WTC11 (cell line): Measurements from ENCODE around the gene BCO2. TPM values are rescaled to one million over a fixed set of nuclear protein-coding genes. Genes with fewer than 3 reads are reported as not detected.
A peak's percentile ranks its signal among the peaks of the same experiment; 100 is the strongest.

Source experiments
- ATAC-seq: fragments of 200-7000 bp; cut with Tn5 transposase; 2 replicates; pipeline ENCODE4 v1.10.0; 2021; ENCODE audit warnings: mild to moderate bottlenecking, moderate library complexity
- CTCF ChIA-PET: fragments of 300-600 bp; sonication (Branson Sonifier 250); formaldehyde crosslinking; loops from one replicate; lab custom pipeline; 2021; ENCODE audit warnings: antibody characterized with exemption; lab: Charles Lee
- POLR2A ChIA-PET: fragments of 350-600 bp; sonication (Branson Sonifier 250); formaldehyde crosslinking; loops from one replicate; lab custom pipeline; 2021; ENCODE audit warnings: antibody characterized with exemption; lab: Charles Lee
- DNase-seq: peaks from one replicate; pipeline ENCODE4 v3.0.0; 2021; ENCODE audit warnings: low spot score
- H3K27ac Mint-ChIP-seq: 2 replicates; pipeline ENCODE4 v1.8.0; 2021; ENCODE audit warnings: mixed read lengths
- H3K27me3 Mint-ChIP-seq: 2 replicates; pipeline ENCODE4 v1.8.0; 2021; ENCODE audit warnings: low read depth, mild to moderate bottlenecking, moderate library complexity, mixed read lengths
- H3K36me3 Mint-ChIP-seq: 2 replicates; pipeline ENCODE4 v1.8.0; 2021; ENCODE audit warnings: mixed read lengths
- H3K4me1 Mint-ChIP-seq: 2 replicates; pipeline ENCODE4 v1.8.0; 2022; ENCODE audit warnings: mixed read lengths
- H3K4me3 Mint-ChIP-seq: 2 replicates; pipeline ENCODE4 v1.8.0; 2021; ENCODE audit warnings: mild to moderate bottlenecking, moderate library complexity, mixed read lengths
- H3K9me3 Mint-ChIP-seq: 2 replicates; pipeline ENCODE4 v1.8.0; 2021; ENCODE audit warnings: mixed read lengths
- CBFB ChIP-seq: sonication (generic); formaldehyde crosslinking; IDR thresholded peaks from 2 replicates; pipeline ENCODE4 v1.8.1; 2022; ENCODE audit warnings: mild to moderate bottlenecking, low read depth, missing genetic modification reagents
- ELF4 ChIP-seq: sonication (generic); formaldehyde crosslinking; IDR thresholded peaks from 2 replicates; pipeline ENCODE4 v1.8.1; 2022; ENCODE audit warnings: low read depth, mild to moderate bottlenecking, moderate library complexity, missing genetic modification reagents
- JAZF1 ChIP-seq: fragments of 250-450 bp; sonication (Bioruptor Pico); IDR thresholded peaks from 2 replicates; pipeline ENCODE4 v1.9.0; 2021; ENCODE audit warnings: moderate library complexity, mild to moderate bottlenecking, inconsistent platforms
- KAT7 ChIP-seq: sonication (generic); formaldehyde crosslinking; IDR thresholded peaks from 2 replicates; pipeline ENCODE4 v1.8.1; 2023; ENCODE audit warnings: missing genetic modification reagents, mild to moderate bottlenecking, borderline replicate concordance
- NFE2L1 ChIP-seq: sonication (generic); formaldehyde crosslinking; IDR thresholded peaks from 2 replicates; pipeline ENCODE4 v1.8.1; 2023; ENCODE audit warnings: missing genetic modification reagents
- SMAD4 ChIP-seq: sonication (generic); formaldehyde crosslinking; IDR thresholded peaks from 2 replicates; pipeline ENCODE4 v1.8.0; 2022; ENCODE audit warnings: mild to moderate bottlenecking, missing genetic modification reagents
- TEAD4 ChIP-seq: sonication (generic); formaldehyde crosslinking; IDR thresholded peaks from 2 replicates; pipeline ENCODE4 v1.8.0; 2022; ENCODE audit warnings: mild to moderate bottlenecking, missing genetic modification reagents
- TP53 ChIP-seq: sonication (generic); formaldehyde crosslinking; IDR thresholded peaks from 2 replicates; pipeline ENCODE4 v1.8.1; 2023; ENCODE audit warnings: mild to moderate bottlenecking, missing genetic modification reagents
- ZBTB21 ChIP-seq: sonication (generic); formaldehyde crosslinking; IDR thresholded peaks from 2 replicates; pipeline ENCODE4 v1.8.1; 2023; ENCODE audit warnings: mild to moderate bottlenecking, missing genetic modification reagents, borderline replicate concordance
- ZNF263 ChIP-seq: sonication (generic); formaldehyde crosslinking; IDR thresholded peaks from 2 replicates; pipeline ENCODE4 v1.8.1; 2022; ENCODE audit warnings: low read depth, mild to moderate bottlenecking, moderate library complexity, missing genetic modification reagents
- ZNF416 ChIP-seq: fragments of 250-450 bp; sonication (Bioruptor Pico); IDR thresholded peaks from 2 replicates; pipeline ENCODE4 v1.9.0; 2021; ENCODE audit warnings: mild to moderate bottlenecking, inconsistent platforms
- total RNA-seq: library from RNA; stranded (reverse); gene quantifications from 3 replicates; pipeline ENCODE4 v1.2.3, GENCODE V29; 2021
- TF ChIP-seq, protein P1 (sequence below): fragments of 200-600 bp; IDR thresholded peaks from 2 replicates; pipeline ENCODE4 v1.8.0; 2022; ENCODE audit warnings: antibody characterized with exemption
- TF ChIP-seq, protein P2 (sequence below): fragments of 250-450 bp; sonication (Bioruptor Pico); IDR thresholded peaks from 2 replicates; pipeline ENCODE4 v1.8.0; 2021; ENCODE audit warnings: mild to moderate bottlenecking
- TF ChIP-seq, protein P3 (sequence below): fragments of 250-450 bp; sonication (Bioruptor Pico); IDR thresholded peaks from 2 replicates; pipeline ENCODE4 v1.9.0; 2021; ENCODE audit warnings: mild to moderate bottlenecking, borderline replicate concordance
- TF ChIP-seq, protein P4 (sequence below): sonication (generic); formaldehyde crosslinking; IDR thresholded peaks from 2 replicates; pipeline ENCODE4 v1.8.1; 2023; ENCODE audit warnings: mild to moderate bottlenecking, missing genetic modification reagents

The BCO2 gene
- total RNA-seq, 1 experiment from 2014 or later: 1.0 TPM

DNA sequence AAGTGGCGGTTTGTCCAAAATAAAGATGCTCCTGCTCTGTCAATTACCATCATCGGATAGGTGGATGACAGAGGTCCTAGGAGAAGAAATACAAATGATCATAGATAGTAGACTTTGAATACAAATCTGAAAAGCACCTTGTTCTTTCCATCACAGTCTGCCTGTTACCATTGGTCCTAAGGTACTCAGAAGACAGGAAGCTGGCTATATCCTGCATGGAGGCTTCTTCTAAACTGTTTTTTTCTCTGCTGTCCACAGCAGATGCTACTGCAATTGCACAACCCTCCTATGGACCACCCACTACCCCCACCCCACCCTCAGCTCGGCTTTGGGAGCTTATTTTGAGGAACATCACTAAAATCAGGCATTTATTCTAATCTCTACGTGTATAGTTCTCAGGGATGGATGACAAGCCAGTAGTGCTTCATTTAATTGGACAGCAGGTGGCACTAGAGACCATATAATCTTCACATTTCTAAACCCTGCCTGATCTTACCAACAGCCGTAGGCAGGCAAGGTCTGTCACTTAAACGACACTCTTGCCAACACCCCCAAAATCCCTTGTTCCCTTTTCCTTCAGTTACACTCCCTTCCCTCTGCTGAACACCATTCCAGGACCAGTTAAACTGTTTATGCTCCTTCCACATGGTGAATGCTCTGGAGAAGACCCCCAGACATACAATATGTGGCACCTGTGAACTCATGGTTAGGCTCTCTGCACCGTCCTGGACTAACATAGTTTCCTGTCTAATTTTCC is 44.3 kb downstream of the BCO2 start:
- Mint-ChIP-seq H3K4me3 (no peak overlapping the region), H3K9me3 (no peaks in the 10 kb centered on the region), H3K4me1 (no peaks in the 10 kb centered on the region), H3K36me3 (no peaks in the 10 kb centered on the region), H3K27me3 (peaks cover 34% of the 10 kb centered on the region), H3K27ac (no peak overlapping the region)
- ATAC-seq (peak; percentile 98), DNase-seq (no peak)
- POLR2A ChIA-PET: interaction anchor here (0.6 kb wide), 2 partner anchors 97 to 123 kb away, joined by 3 read pairs; no protein-coding TSS in a partner anchor
- CTCF ChIA-PET: interaction anchor here (0.7 to 2.0 kb wide), 11 partner anchors 20 to 1070 kb away, joined by 3 to 49 read pairs (median 5); no protein-coding TSS in a partner anchor
- TF ChIP-seq KAT7 (CRISPR knock-in tag) (no peak), TEAD4 (no peak), ELF4 (CRISPR knock-in tag) (no peak), SMAD4 (no peak), CBFB (no peak)
- TF ChIP-seq, protein P1, sequence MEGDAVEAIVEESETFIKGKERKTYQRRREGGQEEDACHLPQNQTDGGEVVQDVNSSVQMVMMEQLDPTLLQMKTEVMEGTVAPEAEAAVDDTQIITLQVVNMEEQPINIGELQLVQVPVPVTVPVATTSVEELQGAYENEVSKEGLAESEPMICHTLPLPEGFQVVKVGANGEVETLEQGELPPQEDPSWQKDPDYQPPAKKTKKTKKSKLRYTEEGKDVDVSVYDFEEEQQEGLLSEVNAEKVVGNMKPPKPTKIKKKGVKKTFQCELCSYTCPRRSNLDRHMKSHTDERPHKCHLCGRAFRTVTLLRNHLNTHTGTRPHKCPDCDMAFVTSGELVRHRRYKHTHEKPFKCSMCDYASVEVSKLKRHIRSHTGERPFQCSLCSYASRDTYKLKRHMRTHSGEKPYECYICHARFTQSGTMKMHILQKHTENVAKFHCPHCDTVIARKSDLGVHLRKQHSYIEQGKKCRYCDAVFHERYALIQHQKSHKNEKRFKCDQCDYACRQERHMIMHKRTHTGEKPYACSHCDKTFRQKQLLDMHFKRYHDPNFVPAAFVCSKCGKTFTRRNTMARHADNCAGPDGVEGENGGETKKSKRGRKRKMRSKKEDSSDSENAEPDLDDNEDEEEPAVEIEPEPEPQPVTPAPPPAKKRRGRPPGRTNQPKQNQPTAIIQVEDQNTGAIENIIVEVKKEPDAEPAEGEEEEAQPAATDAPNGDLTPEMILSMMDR: peak; percentile 54; the same call in 1 of the 2 replicates

DNA sequence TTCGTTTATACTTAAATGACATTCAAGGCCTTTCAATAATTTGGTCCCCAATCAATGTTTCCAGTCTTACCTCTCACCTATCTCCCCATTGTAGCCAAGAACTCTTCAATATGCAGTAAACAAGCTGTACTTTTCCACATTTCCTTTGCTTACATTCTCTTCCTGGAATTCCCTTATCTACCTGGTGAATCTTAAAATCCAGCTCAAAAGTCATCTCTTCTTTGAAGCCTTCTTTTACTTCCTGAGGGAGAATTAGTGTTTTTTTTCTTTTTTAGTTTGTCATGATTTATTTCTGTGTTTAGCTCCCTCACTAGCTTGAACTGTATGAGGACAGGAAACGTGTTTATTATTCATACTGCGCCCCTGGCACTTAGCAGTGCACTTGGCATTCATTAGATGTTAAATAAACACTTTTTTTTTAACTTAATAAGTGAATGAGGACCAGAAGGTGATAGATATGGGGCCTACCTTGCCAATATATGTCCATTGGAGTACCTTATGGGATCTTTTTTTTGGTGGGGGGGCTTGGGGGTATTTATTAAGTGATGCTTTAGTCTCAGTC is 46.0 kb downstream of the BCO2 start:
- Mint-ChIP-seq H3K4me1 (no peaks in the 10 kb centered on the region), H3K36me3 (no peaks in the 10 kb centered on the region), H3K27ac (no peak overlapping the region), H3K9me3 (no peaks in the 10 kb centered on the region), H3K4me3 (no peak overlapping the region), H3K27me3 (peaks cover 36% of the 10 kb centered on the region)
- DNase-seq: no peak
- ChIA-PET CTCF (interaction anchor here (1.1 to 4.1 kb wide), 2 partner anchors 59 to 124 kb away, joined by 3 to 36 read pairs; no protein-coding TSS in a partner anchor), POLR2A (no interaction called here)
- TF ChIP-seq JAZF1 (CRISPR knock-in tag) (no peak), NFE2L1 (CRISPR knock-in tag) (no peak), SMAD4 (no peak), ZBTB21 (no peak), TP53 (no peak), ZNF416 (no peak), ZNF263 (CRISPR knock-in tag) (no peak)
- TF ChIP-seq, protein P2, sequence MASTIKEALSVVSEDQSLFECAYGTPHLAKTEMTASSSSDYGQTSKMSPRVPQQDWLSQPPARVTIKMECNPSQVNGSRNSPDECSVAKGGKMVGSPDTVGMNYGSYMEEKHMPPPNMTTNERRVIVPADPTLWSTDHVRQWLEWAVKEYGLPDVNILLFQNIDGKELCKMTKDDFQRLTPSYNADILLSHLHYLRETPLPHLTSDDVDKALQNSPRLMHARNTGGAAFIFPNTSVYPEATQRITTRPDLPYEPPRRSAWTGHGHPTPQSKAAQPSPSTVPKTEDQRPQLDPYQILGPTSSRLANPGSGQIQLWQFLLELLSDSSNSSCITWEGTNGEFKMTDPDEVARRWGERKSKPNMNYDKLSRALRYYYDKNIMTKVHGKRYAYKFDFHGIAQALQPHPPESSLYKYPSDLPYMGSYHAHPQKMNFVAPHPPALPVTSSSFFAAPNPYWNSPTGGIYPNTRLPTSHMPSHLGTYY: no peak
- TF ChIP-seq, protein P3, sequence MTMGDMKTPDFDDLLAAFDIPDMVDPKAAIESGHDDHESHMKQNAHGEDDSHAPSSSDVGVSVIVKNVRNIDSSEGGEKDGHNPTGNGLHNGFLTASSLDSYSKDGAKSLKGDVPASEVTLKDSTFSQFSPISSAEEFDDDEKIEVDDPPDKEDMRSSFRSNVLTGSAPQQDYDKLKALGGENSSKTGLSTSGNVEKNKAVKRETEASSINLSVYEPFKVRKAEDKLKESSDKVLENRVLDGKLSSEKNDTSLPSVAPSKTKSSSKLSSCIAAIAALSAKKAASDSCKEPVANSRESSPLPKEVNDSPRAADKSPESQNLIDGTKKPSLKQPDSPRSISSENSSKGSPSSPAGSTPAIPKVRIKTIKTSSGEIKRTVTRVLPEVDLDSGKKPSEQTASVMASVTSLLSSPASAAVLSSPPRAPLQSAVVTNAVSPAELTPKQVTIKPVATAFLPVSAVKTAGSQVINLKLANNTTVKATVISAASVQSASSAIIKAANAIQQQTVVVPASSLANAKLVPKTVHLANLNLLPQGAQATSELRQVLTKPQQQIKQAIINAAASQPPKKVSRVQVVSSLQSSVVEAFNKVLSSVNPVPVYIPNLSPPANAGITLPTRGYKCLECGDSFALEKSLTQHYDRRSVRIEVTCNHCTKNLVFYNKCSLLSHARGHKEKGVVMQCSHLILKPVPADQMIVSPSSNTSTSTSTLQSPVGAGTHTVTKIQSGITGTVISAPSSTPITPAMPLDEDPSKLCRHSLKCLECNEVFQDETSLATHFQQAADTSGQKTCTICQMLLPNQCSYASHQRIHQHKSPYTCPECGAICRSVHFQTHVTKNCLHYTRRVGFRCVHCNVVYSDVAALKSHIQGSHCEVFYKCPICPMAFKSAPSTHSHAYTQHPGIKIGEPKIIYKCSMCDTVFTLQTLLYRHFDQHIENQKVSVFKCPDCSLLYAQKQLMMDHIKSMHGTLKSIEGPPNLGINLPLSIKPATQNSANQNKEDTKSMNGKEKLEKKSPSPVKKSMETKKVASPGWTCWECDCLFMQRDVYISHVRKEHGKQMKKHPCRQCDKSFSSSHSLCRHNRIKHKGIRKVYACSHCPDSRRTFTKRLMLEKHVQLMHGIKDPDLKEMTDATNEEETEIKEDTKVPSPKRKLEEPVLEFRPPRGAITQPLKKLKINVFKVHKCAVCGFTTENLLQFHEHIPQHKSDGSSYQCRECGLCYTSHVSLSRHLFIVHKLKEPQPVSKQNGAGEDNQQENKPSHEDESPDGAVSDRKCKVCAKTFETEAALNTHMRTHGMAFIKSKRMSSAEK (CRISPR knock-in tag): no peak
- TF ChIP-seq, protein P1: no peak
- TF ChIP-seq, protein P4, sequence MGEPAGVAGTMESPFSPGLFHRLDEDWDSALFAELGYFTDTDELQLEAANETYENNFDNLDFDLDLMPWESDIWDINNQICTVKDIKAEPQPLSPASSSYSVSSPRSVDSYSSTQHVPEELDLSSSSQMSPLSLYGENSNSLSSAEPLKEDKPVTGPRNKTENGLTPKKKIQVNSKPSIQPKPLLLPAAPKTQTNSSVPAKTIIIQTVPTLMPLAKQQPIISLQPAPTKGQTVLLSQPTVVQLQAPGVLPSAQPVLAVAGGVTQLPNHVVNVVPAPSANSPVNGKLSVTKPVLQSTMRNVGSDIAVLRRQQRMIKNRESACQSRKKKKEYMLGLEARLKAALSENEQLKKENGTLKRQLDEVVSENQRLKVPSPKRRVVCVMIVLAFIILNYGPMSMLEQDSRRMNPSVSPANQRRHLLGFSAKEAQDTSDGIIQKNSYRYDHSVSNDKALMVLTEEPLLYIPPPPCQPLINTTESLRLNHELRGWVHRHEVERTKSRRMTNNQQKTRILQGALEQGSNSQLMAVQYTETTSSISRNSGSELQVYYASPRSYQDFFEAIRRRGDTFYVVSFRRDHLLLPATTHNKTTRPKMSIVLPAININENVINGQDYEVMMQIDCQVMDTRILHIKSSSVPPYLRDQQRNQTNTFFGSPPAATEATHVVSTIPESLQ (CRISPR knock-in tag): no peak
- no peak for ATAC-seq
